Adrenal gland (tissue), 12 donors: Measurements from ENCODE around the gene RPS24. TPM values are rescaled to one million over a fixed set of nuclear protein-coding genes. Genes with fewer than 3 reads are reported as not detected.
"Not testable (repeated sequence)": the region's sequence is repeated elsewhere in the genome, so short reads cannot be mapped to it uniquely, and the experiment has no call there.

ENCODE experiments used
- DNase-seq, 7 donors: peaks; one replicate each; pipeline ENCODE4 v3.0.0-alpha.2; 2019 to 2020
- H3K27ac ChIP-seq, 5 donors: fragments of 200-600 bp; sonication (generic) in 4 of 5; 1 replicate in 3 of 5; 2 replicates in 2 of 5; pipeline versions ENCODE4 v1.5.1 to v1.8.0; 2016 to 2020; ENCODE audit warnings: mild to moderate bottlenecking in 1 of 5
- H3K27me3 ChIP-seq: fragments of 200-600 bp; 2 replicates; pipeline ENCODE4 v1.8.0; 2021
- H3K36me3 ChIP-seq, 2 donors: fragments of 200-600 bp; replicated peaks in 1 of 2; 1 replicate in 1 of 2; 2 replicates in 1 of 2; pipeline versions ENCODE4 v1.5.1 to v1.8.0; 2018 to 2022
- H3K4me1 ChIP-seq, 2 donors: fragments of 200-600 bp; replicated peaks in 1 of 2; 1 replicate in 1 of 2; 2 replicates in 1 of 2; pipeline versions ENCODE4 v1.5.1 to v1.8.0; 2018 to 2021
- H3K4me3 ChIP-seq, 4 donors: fragments of 200-600 bp; sonication (generic) in 3 of 4; one replicate each; pipeline ENCODE4 v1.5.1; 2016 to 2018
- H3K9me3 ChIP-seq, 3 donors: fragments of 200-600 bp; sonication (generic) in 1 of 3; replicated peaks in 1 of 3; 1 replicate in 2 of 3; 2 replicates in 1 of 3; pipeline versions ENCODE4 v1.5.1 to v1.8.0; 2016 to 2021
- CTCF ChIP-seq, 6 experiments: fragments of 450-650 bp in 4 of 6; fragments of 200-600 bp in 2 of 6; sonication (generic) in 1 of 6; IDR thresholded peaks; 1 replicate in 5 of 6; 2 replicates in 1 of 6; pipeline versions ENCODE4 v1.5.1 to v1.8.0; 2016 to 2021; ENCODE audit warnings: antibody characterized with exemption in 6 of 6, mild to moderate bottlenecking in 2 of 6, moderate library complexity in 1 of 6
- POLR2A ChIP-seq, 2 donors: fragments of 450-650 bp; IDR thresholded peaks; one replicate each; pipeline ENCODE4 v1.6.1; 2017; ENCODE audit warnings: antibody characterized with exemption in 2 of 2, mild to moderate bottlenecking in 2 of 2, moderate library complexity in 1 of 2
- WGBS, 4 donors: extraction: QIAGEN DNeasy Blood & Tissue Kit in 2 of 4; methylation state at CpG; one replicate each; pipeline versions ENCODE4 v1.1.5 to v1.1.7; 2013 to 2017; 5-methylcytosine and 5-hydroxymethylcytosine counted together
- intact Hi-C, 2 donors: fragments of 100-400 bp; cut with DNase I; formaldehyde crosslinking; loops; one replicate each; pipeline versions ENCODE4 v1.14.1 to v1.15.0; 2022 to 2023
- polyA plus RNA-seq, 3 donors: library from polyadenylated mRNA; stranded (reverse); fragments of 200-250 nt in 2 of 3; fragments of 350-450 nt in 1 of 3; fragmentation: Illumina TruSeq in 1 of 3; extraction: RNeasy Lipid Tissue Mini Kit (QIAGEN cat#74804) in 1 of 3; gene quantifications; one replicate each; pipeline ENCODE4 v1.2.3, GENCODE V29; 2013 to 2014
- total RNA-seq, 9 donors: library from RNA; depleted of rRNA in 4 of 9; stranded (reverse); fragments of >200 nt in 4 of 9; fragments of 120-200 nt in 1 of 9; fragmentation: NEBNext Ultra II Directional in 1 of 9; extraction: Animal tissue kit (Norgen Biotek cat#: 25700) in 1 of 9; gene quantifications; one replicate each; pipeline versions ENCODE4 v1.1.0 to v1.2.4, GENCODE V29; 2013 to 2023
- donor health status: healthy with polysubstance abuse.
- donor health status: Bipolar disorder and iron deficiency.
- donor health status: DM: yes; HTN: yes; CAD: no.
- donor health status: DM: no; HTN: no; CAD: no.
- donor health status: DM: no; HTN: no; CAD: no.
- donor health status: DM: yes; HTN: yes; CAD: no.

The RPS24 gene
- total and polyA plus RNA-seq, 12 donors, result 1,129 to 4,974 (median 1,962) TPM

GRCh38 chr10:78066012-78066411 is 32.3 kb downstream of the RPS24 start:
- intact Hi-C loops, result no loop called here

GRCh38 chr10:78066728-78067430 is 33.2 kb downstream of the RPS24 start:
- Histone ChIP-seq H3K4me1 (peaks cover 0 to 3% of the 10 kb centered on the region in 2 donors), H3K9me3 (no peaks in the 10 kb centered on the region), H3K27me3 (no peaks in the 10 kb centered on the region), H3K36me3 (no peaks in the 10 kb centered on the region), H3K27ac (no peak overlapping the region), H3K4me3 (no peak overlapping the region)
- intact Hi-C loops, result no loop called here
- no peak for DNase-seq
- 73 to 85% (median 82%) methylated on average over 10 to 11 of the region's 11 CpGs for WGBS, 4 donors
- TF ChIP-seq CTCF (IDR thresholded peaks at IDR 0.05), result no peak
- no peak for TF ChIP-seq POLR2A (IDR thresholded peaks at IDR 0.05)

More at GRCh38 chr10:78066012-78066411, 32.3 kb downstream of the RPS24 start:
- H3K9me3 ChIP-seq, result no peaks in the 10 kb centered on the region
- H3K27ac ChIP-seq, result no peak overlapping the region
- no peaks in the 10 kb centered on the region for H3K27me3 ChIP-seq
- DNase-seq, result no peak
- no peak overlapping the region for H3K4me3 ChIP-seq
- peaks cover 0 to 3% of the 10 kb centered on the region in 2 donors for H3K4me1 ChIP-seq
- no peaks in the 10 kb centered on the region for H3K36me3 ChIP-seq
- whole genome bisulfite sequencing, 4 donors, result 47 to 69% (median 68%) methylated on average over 5 of the region's 5 CpGs
- TF ChIP-seq CTCF (IDR thresholded peaks at IDR 0.05), result no peak
- TF ChIP-seq POLR2A (IDR thresholded peaks at IDR 0.05), result no peak

GRCh38 chr10:78069151-78069550 is 35.5 kb downstream of the RPS24 start:
- peaks cover 0 to 3% of the 10 kb centered on the region in 2 donors for H3K4me1 ChIP-seq
- WGBS, 4 donors, result 89 to 96% (median 92%) methylated on average over 4 to 6 of the region's 6 CpGs

GRCh38 chr10:78070064-78070463 is 36.4 kb downstream of the RPS24 start:
- DNase-seq, H3K4me1 ChIP-seq, H3K27me3 ChIP-seq, H3K9me3 ChIP-seq, H3K4me3 ChIP-seq, H3K27ac ChIP-seq, H3K36me3 ChIP-seq, intact Hi-C loops: not testable (repeated sequence)
- 93 to 94% (median 93%) methylated on average over 12 of the region's 12 CpGs for whole genome bisulfite sequencing, 4 donors

More at GRCh38 chr10:78069151-78069550, 35.5 kb downstream of the RPS24 start:
- H3K27ac ChIP-seq, result no peak overlapping the region
- H3K27me3 ChIP-seq, result no peaks in the 10 kb centered on the region
- H3K4me3 ChIP-seq, result no peak overlapping the region
- H3K36me3 ChIP-seq, result no peaks in the 10 kb centered on the region
- DNase-seq, result no peak
- intact Hi-C loops, result no loop called here
- TF ChIP-seq CTCF (IDR thresholded peaks at IDR 0.05), result no peak
- TF ChIP-seq POLR2A (IDR thresholded peaks at IDR 0.05), result no peak
- no peaks in the 10 kb centered on the region for H3K9me3 ChIP-seq

GRCh38 chr10:78070726-78071125 is 37.1 kb downstream of the RPS24 start:
- H3K4me1 ChIP-seq, result peaks cover 0 to 3% of the 10 kb centered on the region in 2 donors
- WGBS, 4 donors, result 87 to 93% (median 92%) methylated on average over 5 of the region's 5 CpGs
- H3K4me3 ChIP-seq, result no peak overlapping the region
- H3K36me3 ChIP-seq, result no peaks in the 10 kb centered on the region
- H3K27me3 ChIP-seq, result no peaks in the 10 kb centered on the region
- TF ChIP-seq CTCF (IDR thresholded peaks at IDR 0.05) (no peak), POLR2A (IDR thresholded peaks at IDR 0.05) (no peak)
- no peak overlapping the region for H3K27ac ChIP-seq
- intact Hi-C loops, result no loop called here
- H3K9me3 ChIP-seq, result no peaks in the 10 kb centered on the region
- DNase-seq, result no peak
